Keratinocyte (primary cell): ENCODE data around the gene ZNF516. TPM values are rescaled to one million over a fixed set of nuclear protein-coding genes. Genes with fewer than 3 reads are reported as not detected.
"Not testable (repeated sequence)": the region's sequence is repeated elsewhere in the genome, so short reads cannot be mapped to it uniquely, and the experiment has no call there.

Experiments used
- DNase-seq: peaks from one replicate; pipeline ENCODE4 v3.0.0-alpha.2; 2011; ENCODE audit warnings: low read depth, missing footprints, low spot score
- FAIRE-seq: peaks from 2 replicates; lab custom pipeline; 2011; peaks lifted over from hg19 to GRCh38; lab: Jason Lieb, UNC
- H2AFZ ChIP-seq: 2 replicates; pipeline ENCODE4 v1.6.0; 2012; ENCODE audit warnings: low read length, control low read depth, inconsistent platforms; ENCODE audit not compliant: control insufficient read depth
- H3K27ac ChIP-seq: 2 replicates; pipeline ENCODE4 v1.5.1; 2011; ENCODE audit warnings: low read length; ENCODE audit not compliant: control insufficient read depth, insufficient read depth
- H3K27me3 ChIP-seq: 3 replicates; pipeline ENCODE4 v1.6.0; 2011; ENCODE audit warnings: low read length; ENCODE audit not compliant: control insufficient read depth, insufficient read depth; ENCODE audit errors: extremely low read depth
- H3K36me3 ChIP-seq, 2 experiments: 2 replicates in 1 of 2; 3 replicates in 1 of 2; pipeline ENCODE4 v1.5.1; 2011; ENCODE audit warnings: low read length in 2 of 2, mild to moderate bottlenecking in 1 of 2; ENCODE audit not compliant: control insufficient read depth in 2 of 2, insufficient read depth in 2 of 2; ENCODE audit errors: extremely low read depth in 1 of 2
- H3K4me1 ChIP-seq: 3 replicates; pipeline ENCODE4 v1.5.1; 2011; ENCODE audit warnings: low read length; ENCODE audit not compliant: control insufficient read depth, insufficient read depth; ENCODE audit errors: extremely low read depth
- H3K4me2 ChIP-seq: 3 replicates; pipeline ENCODE4 v1.6.0; 2011; ENCODE audit warnings: low read depth, low read length; ENCODE audit not compliant: control insufficient read depth, insufficient read depth; ENCODE audit errors: extremely low read depth
- H3K4me3 ChIP-seq, 3 experiments: fragments of 200-600 bp in 1 of 3; sonication (generic) in 1 of 3; 2 replicates in 2 of 3; 3 replicates in 1 of 3; pipeline ENCODE4 v1.5.1; 2011 to 2016; ENCODE audit warnings: low read length in 3 of 3, mild to moderate bottlenecking in 3 of 3, control low read depth in 2 of 3, inconsistent platforms in 1 of 3, low read depth in 1 of 3, mixed read lengths in 1 of 3, mixed run types in 1 of 3, moderate library complexity in 1 of 3; ENCODE audit not compliant: control insufficient read depth in 2 of 3, insufficient read depth in 2 of 3; ENCODE audit errors: extremely low read depth in 1 of 3
- H3K79me2 ChIP-seq: 2 replicates; pipeline ENCODE4 v1.6.0; 2012; ENCODE audit warnings: low read length; ENCODE audit not compliant: control insufficient read depth, insufficient read depth
- H3K9ac ChIP-seq: 3 replicates; pipeline ENCODE4 v1.6.0; 2011; ENCODE audit warnings: low read length; ENCODE audit not compliant: control insufficient read depth, insufficient read depth; ENCODE audit errors: extremely low read depth
- H3K9me1 ChIP-seq: 3 replicates; pipeline ENCODE4 v1.6.0; 2011; ENCODE audit warnings: low read length; ENCODE audit not compliant: control insufficient read depth, insufficient read depth; ENCODE audit errors: extremely low read depth
- H3K9me3 ChIP-seq: 2 replicates; pipeline ENCODE4 v1.5.1; 2012; ENCODE audit warnings: low read depth, low read length; ENCODE audit not compliant: control insufficient read depth
- H4K20me1 ChIP-seq: 3 replicates; pipeline ENCODE4 v1.6.0; 2011; ENCODE audit warnings: low read length; ENCODE audit not compliant: control insufficient read depth, insufficient read depth; ENCODE audit errors: extremely low read depth
- EZH2 ChIP-seq: IDR thresholded peaks from one replicate; pipeline ENCODE4 v1.6.1; 2012; ENCODE audit warnings: inconsistent platforms, mild to moderate bottlenecking, low read length, moderate library complexity
- dilution Hi-C: fragments of 300-500 bp; cut with MboI; formaldehyde crosslinking; loops from one replicate; pipeline ENCODE4 v1.7.0; 2020; ENCODE audit warnings: low sequenced_read_pairs; ENCODE audit not compliant: extremely low pct_ligation_motif_present
- polyA plus RNA-seq, 5 experiments: library from polyadenylated mRNA; depleted of rRNA in 3 of 5; stranded (reverse) in 3 of 5; stranded (forward) in 1 of 5; unstranded in 1 of 5; fragments of >200 nt; gene quantifications; 1 replicate in 1 of 5; 2 replicates in 3 of 5; 3 replicates in 1 of 5; pipeline versions ENCODE4 v1.2.1 to v1.2.3, GENCODE V29; 2011 to 2012; ENCODE audit warnings: missing spikeins in 2 of 5, low read depth in 1 of 5, low replicate concordance in 1 of 5
- TF ChIP-seq, protein P1 (sequence below), 3 experiments: IDR thresholded peaks in 1 of 3; conservative IDR thresholded peaks in 1 of 3; optimal IDR thresholded peaks in 1 of 3; 2 replicates in 2 of 3; 3 replicates in 1 of 3; pipeline versions ENCODE3 to v1.5.1; 2011; ENCODE audit warnings: low read length in 3 of 3, mild to moderate bottlenecking in 3 of 3, moderate library complexity in 2 of 3, control low read depth in 1 of 3, inconsistent platforms in 1 of 3; ENCODE audit not compliant: insufficient read depth in 2 of 3; ENCODE audit errors: extremely low read depth in 1 of 3

Gene ZNF516
- polyA plus RNA-seq, 1 donor (not counting 4 experiments of a cell fraction or from before 2014, with no cell fraction given) = 9.3 TPM

- Histone ChIP-seq H2AFZ (no peak overlapping the region), H3K4me1 (no peaks in the 10 kb centered on the region), H3K9me1 (no peaks in the 10 kb centered on the region), H3K4me2 (no peak overlapping the region), H3K27me3 (no peaks in the 10 kb centered on the region), H4K20me1 (no peaks in the 10 kb centered on the region), H3K9ac (no peak overlapping the region), H3K27ac (no peak overlapping the region), H3K4me3 (no peak overlapping the region), H3K36me3 (no peaks in the 10 kb centered on the region), H3K79me2 (no peaks in the 10 kb centered on the region), H3K9me3 (no peaks in the 10 kb centered on the region)
- FAIRE-seq (no peak), DNase-seq (no peak)
- no peak for TF ChIP-seq EZH2
- TF ChIP-seq, protein P1, sequence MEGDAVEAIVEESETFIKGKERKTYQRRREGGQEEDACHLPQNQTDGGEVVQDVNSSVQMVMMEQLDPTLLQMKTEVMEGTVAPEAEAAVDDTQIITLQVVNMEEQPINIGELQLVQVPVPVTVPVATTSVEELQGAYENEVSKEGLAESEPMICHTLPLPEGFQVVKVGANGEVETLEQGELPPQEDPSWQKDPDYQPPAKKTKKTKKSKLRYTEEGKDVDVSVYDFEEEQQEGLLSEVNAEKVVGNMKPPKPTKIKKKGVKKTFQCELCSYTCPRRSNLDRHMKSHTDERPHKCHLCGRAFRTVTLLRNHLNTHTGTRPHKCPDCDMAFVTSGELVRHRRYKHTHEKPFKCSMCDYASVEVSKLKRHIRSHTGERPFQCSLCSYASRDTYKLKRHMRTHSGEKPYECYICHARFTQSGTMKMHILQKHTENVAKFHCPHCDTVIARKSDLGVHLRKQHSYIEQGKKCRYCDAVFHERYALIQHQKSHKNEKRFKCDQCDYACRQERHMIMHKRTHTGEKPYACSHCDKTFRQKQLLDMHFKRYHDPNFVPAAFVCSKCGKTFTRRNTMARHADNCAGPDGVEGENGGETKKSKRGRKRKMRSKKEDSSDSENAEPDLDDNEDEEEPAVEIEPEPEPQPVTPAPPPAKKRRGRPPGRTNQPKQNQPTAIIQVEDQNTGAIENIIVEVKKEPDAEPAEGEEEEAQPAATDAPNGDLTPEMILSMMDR (optimal IDR thresholded peaks at IDR 0.05 in 1 of 3, IDR thresholded peaks at IDR 0.05 in 1 of 3, conservative IDR thresholded peaks at IDR 0.05 in 1 of 3; ENCODE audit: extremely low read depth in 1 of 3, insufficient read depth in 2 of 3, low read length in 3 of 3) = no peak
- dilution Hi-C loops = no loop called here
These were observed 42.6 kb upstream of the ZNF516 start for GRCh38 chr18:76537621-76538020.

DNA sequence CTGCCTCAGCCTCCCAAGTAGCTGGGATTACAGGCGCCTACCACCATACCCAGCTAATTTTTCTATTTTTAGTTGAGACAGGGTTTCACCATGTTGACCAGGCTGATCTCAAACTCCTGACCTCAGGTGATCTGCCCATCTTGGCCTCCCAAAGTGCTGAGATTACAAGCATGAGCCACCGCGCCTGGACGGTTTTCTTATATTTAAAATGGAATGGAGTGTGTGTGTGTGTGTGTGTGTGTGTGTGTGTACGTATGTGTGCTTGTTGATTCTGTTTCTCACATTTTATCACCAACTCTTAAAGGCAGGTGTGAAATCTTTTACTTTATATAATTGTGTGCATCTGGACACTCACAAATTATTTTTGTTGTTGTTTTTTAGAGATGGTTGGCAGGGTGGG, 41.6 kb upstream of the ZNF516 start:
- H3K9me1 ChIP-seq, FAIRE-seq, H3K9ac ChIP-seq, H3K4me3 ChIP-seq, H3K4me2 ChIP-seq, H3K27ac ChIP-seq, H3K79me2 ChIP-seq, H2AFZ ChIP-seq, H3K36me3 ChIP-seq, H4K20me1 ChIP-seq, H3K9me3 ChIP-seq, H3K27me3 ChIP-seq, DNase-seq, dilution Hi-C loops, H3K4me1 ChIP-seq: not testable (repeated sequence)

DNA sequence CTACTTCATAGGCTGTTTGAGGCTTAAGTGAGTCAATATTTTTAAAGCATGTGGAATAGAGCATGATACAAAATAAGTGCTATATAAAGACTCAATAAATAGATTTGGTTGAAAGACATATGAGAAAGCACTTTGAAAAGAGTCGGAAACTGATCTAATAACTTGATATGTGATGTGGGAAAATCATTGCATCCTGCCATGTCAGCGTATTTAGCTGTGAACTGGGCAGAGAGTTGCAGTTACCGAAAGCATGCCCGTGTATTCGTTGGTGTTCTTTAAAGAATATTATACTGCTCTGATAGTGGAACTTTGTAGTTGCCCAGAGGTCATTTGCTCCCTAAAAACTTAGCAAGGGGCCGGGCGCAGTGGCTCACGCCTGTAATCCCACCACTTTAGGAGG, 37.8 kb upstream of the ZNF516 start:
- Histone ChIP-seq H3K79me2 (no peaks in the 10 kb centered on the region), H3K36me3 (no peaks in the 10 kb centered on the region), H2AFZ (no peak overlapping the region), H3K9ac (no peak overlapping the region), H3K27ac (no peak overlapping the region), H3K4me3 (no peak overlapping the region), H3K27me3 (peaks cover 15% of the 10 kb centered on the region), H3K4me1 (peaks cover 6% of the 10 kb centered on the region), H4K20me1 (no peaks in the 10 kb centered on the region), H3K9me1 (no peaks in the 10 kb centered on the region), H3K9me3 (no peaks in the 10 kb centered on the region), H3K4me2 (no peak overlapping the region)
- TF ChIP-seq, protein P1 (optimal IDR thresholded peaks at IDR 0.05 in 1 of 3, IDR thresholded peaks at IDR 0.05 in 1 of 3, conservative IDR thresholded peaks at IDR 0.05 in 1 of 3; ENCODE audit: extremely low read depth in 1 of 3, insufficient read depth in 2 of 3, low read length in 3 of 3) = no peak
- TF ChIP-seq EZH2 = no peak
- FAIRE-seq = no peak
- dilution Hi-C loops = no loop called here
- DNase-seq = no peak
